Measurements from ENCODE around the gene FAM13A. TPM values are rescaled to one million over a fixed set of nuclear protein-coding genes. Genes with fewer than 3 reads are reported as not detected.
A peak's percentile ranks its signal among the peaks of the same experiment; 100 is the strongest.

FAM13A gene
- total RNA-seq, 2 experiments from 2014 or later: 9.6 to 10.2 TPM

DNA sequence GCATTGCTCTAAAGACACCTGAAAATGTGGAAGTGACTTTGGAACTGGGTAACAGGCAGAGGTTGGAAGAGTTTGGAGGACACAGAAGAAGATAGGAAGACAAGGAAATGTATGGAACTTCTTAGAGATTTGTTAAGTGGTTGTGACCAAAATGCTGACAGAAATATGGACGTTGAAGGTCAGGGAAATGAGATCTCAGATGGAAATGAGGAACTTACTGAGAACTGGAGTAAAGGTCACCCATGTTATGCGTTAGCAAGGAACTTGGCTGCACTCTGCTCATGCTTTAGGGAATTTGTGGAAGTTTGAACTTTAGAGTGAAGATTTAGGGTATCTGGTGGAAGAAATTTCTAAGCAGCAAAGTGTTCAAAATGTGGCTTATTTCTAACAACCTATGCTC, 99.4 kb downstream of the FAM13A start:
- H3K36me3 Mint-ChIP-seq (ENCODE audit: low read depth): no peaks in the 10 kb centered on the region

DNA sequence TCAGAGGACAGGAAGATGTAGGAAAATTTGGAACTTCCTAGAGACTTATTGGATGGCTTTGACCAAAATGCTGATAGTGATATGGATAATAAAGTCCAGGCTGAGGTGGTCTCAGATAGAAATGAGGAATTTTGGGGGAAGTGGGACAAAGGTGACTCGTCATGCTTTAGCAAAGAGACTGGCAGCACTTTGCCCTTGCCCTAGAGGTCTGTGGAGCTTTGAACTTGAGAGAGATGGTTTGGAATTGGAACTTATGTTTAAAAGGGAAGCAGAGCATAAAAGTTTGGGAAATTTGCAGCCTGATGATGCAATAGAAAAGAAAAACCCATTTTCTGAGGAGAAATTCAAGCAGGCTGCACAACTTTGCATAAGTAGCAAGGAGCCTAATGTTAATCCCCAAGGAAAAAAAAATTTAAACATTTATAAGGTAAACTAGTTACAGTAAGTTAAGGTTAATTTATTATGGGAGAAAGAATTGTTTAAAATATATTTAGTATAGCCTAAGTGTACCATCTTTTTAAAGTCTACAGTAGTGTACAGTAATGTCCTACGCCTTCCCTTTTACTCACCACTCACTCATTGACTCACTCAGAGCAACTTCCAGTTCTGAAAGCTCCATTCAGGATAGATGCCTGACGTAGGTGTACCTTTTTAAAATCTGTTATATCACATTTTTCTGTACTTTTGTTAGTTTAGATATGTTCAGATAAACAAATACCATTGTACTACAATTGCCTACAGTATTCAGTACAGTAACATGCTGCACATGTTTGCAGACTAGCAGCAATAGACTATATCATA, 101.2 kb downstream of the FAM13A start:
- Histone ChIP-seq H3K36me3 (ENCODE audit: insufficient read depth, low read length) (no peaks in the 10 kb centered on the region), H3K27me3 (ENCODE audit: control insufficient read depth in 1 of 2, insufficient read depth in 2 of 2, low read length in 2 of 2) (no peaks in the 10 kb centered on the region), H3K9me3 (ENCODE audit: control insufficient read depth in 1 of 2, insufficient read depth in 1 of 2, low read length in 2 of 2) (peaks cover 0 to 7% of the 10 kb centered on the region in 2 experiments), H3K4me1 (ENCODE audit: insufficient read depth, low read length) (peaks cover 2% of the 10 kb centered on the region), H3K4me3 (ENCODE audit: low read length) (no peak overlapping the region), H3K27ac (ENCODE audit: low read depth in 1 of 2, low read length in 2 of 2) (no peak overlapping the region)
- TF ChIP-seq, protein P1, sequence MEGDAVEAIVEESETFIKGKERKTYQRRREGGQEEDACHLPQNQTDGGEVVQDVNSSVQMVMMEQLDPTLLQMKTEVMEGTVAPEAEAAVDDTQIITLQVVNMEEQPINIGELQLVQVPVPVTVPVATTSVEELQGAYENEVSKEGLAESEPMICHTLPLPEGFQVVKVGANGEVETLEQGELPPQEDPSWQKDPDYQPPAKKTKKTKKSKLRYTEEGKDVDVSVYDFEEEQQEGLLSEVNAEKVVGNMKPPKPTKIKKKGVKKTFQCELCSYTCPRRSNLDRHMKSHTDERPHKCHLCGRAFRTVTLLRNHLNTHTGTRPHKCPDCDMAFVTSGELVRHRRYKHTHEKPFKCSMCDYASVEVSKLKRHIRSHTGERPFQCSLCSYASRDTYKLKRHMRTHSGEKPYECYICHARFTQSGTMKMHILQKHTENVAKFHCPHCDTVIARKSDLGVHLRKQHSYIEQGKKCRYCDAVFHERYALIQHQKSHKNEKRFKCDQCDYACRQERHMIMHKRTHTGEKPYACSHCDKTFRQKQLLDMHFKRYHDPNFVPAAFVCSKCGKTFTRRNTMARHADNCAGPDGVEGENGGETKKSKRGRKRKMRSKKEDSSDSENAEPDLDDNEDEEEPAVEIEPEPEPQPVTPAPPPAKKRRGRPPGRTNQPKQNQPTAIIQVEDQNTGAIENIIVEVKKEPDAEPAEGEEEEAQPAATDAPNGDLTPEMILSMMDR (IDR thresholded peaks at IDR 0.05): no peak
- intact Hi-C loops (cut with DNase I, micrococcal nuclease): no loop called here
- ATAC-seq (ENCODE audit: poor library complexity) (no peak), DNase-seq (no peak)
- Mint-ChIP-seq H3K36me3 (ENCODE audit: low read depth) (no peaks in the 10 kb centered on the region), H3K9me3 (no peaks in the 10 kb centered on the region), H3K27me3 (no peaks in the 10 kb centered on the region), H3K4me1 (ENCODE audit: low read depth) (peaks cover 13% of the 10 kb centered on the region), H3K27ac (no peak overlapping the region), H3K4me3 (no peak overlapping the region)
- ChIA-PET CTCF (no interaction called here), POLR2A (no interaction called here)

More for the DNA sequence above, 99.4 kb downstream of the FAM13A start:
- intact Hi-C loops (cut with DNase I, micrococcal nuclease): no loop called here
- Histone ChIP-seq H3K27me3 (ENCODE audit: control insufficient read depth in 1 of 2, insufficient read depth in 2 of 2, low read length in 2 of 2) (no peaks in the 10 kb centered on the region), H3K36me3 (ENCODE audit: insufficient read depth, low read length) (no peaks in the 10 kb centered on the region), H3K27ac (ENCODE audit: low read depth in 1 of 2, low read length in 2 of 2) (no peak overlapping the region), H3K9me3 (ENCODE audit: control insufficient read depth in 1 of 2, insufficient read depth in 1 of 2, low read length in 2 of 2) (peaks cover 0 to 7% of the 10 kb centered on the region in 2 experiments), H3K4me3 (ENCODE audit: low read length) (no peak overlapping the region), H3K4me1 (ENCODE audit: insufficient read depth, low read length) (no peaks in the 10 kb centered on the region)
- ChIA-PET POLR2A (no interaction called here), CTCF (no interaction called here)
- ATAC-seq (ENCODE audit: poor library complexity): no peak
- H3K4me1 Mint-ChIP-seq (ENCODE audit: low read depth): peaks cover 13% of the 10 kb centered on the region
- no peaks in the 10 kb centered on the region for H3K9me3 Mint-ChIP-seq
- peak in 2 of 14 experiments; percentile 16 to 18 for DNase-seq
- no peaks in the 10 kb centered on the region for H3K27me3 Mint-ChIP-seq
- TF ChIP-seq, protein P1 (IDR thresholded peaks at IDR 0.05): no peak
- no peak overlapping the region for H3K27ac Mint-ChIP-seq
- no peak overlapping the region for H3K4me3 Mint-ChIP-seq

DNA sequence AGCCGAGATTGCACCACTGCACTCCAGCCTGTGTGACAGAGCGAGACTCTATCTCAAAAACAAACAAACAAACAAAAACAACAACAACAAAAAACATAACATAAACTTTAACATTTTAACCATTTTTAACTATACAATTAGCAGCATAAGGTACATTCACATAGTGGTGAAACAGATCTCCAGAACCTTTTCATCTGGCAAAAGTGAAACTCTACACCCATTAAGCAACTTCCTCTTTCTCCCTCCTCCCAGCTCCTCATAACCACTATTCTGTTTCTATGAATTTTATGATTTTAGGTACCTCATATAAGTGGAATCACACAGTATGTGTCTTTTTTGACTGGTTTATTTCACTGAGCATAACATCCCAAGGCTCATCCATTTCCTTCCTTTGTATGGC, 103.6 kb downstream of the FAM13A start:
- H3K27me3 Mint-ChIP-seq: no peaks in the 10 kb centered on the region
- H3K36me3 Mint-ChIP-seq (ENCODE audit: low read depth): no peaks in the 10 kb centered on the region
- Histone ChIP-seq H3K27ac (ENCODE audit: low read depth in 1 of 2, low read length in 2 of 2) (no peak overlapping the region), H3K9me3 (ENCODE audit: control insufficient read depth in 1 of 2, insufficient read depth in 1 of 2, low read length in 2 of 2) (peaks cover 0 to 4% of the 10 kb centered on the region in 2 experiments), H3K4me3 (ENCODE audit: low read length) (no peak overlapping the region), H3K27me3 (ENCODE audit: control insufficient read depth in 1 of 2, insufficient read depth in 2 of 2, low read length in 2 of 2) (no peaks in the 10 kb centered on the region), H3K36me3 (ENCODE audit: insufficient read depth, low read length) (no peaks in the 10 kb centered on the region), H3K4me1 (ENCODE audit: insufficient read depth, low read length) (peaks cover 3% of the 10 kb centered on the region)
- ChIA-PET POLR2A (no interaction called here), CTCF (no interaction called here)
- intact Hi-C loops (cut with DNase I, micrococcal nuclease): no loop called here
- TF ChIP-seq, protein P1 (IDR thresholded peaks at IDR 0.05): no peak
- DNase-seq (peak in 1 of 14 experiments; percentile 10), ATAC-seq (ENCODE audit: poor library complexity) (no peak)
- H3K4me1 Mint-ChIP-seq (ENCODE audit: low read depth): peaks cover 4% of the 10 kb centered on the region
- no peak overlapping the region for H3K4me3 Mint-ChIP-seq
- no peaks in the 10 kb centered on the region for H3K9me3 Mint-ChIP-seq
- H3K27ac Mint-ChIP-seq: no peak overlapping the region
